Right renal pelvis (tissue), 4 donors: ENCODE results near the gene NATD1. TPM values are rescaled to one million over a fixed set of nuclear protein-coding genes. Genes with fewer than 3 reads are reported as not detected.

Experiments
- DNase-seq, 4 donors: peaks; one replicate each; pipeline ENCODE4 v3.0.0-alpha.2; 2013; ENCODE audit warnings: low read depth in 4 of 4, low spot score in 3 of 4, missing footprints in 1 of 4
- polyA plus RNA-seq, 4 donors: library from polyadenylated mRNA; unstranded; fragments of 120-200 nt; gene quantifications; one replicate each; pipeline ENCODE4 v1.2.1, GENCODE V29; 2013; ENCODE audit not compliant: insufficient read length in 4 of 4

The NATD1 gene
- polyA plus RNA-seq, 4 donors: 12.4 to 15.2 (median 13.5) TPM

- DNase-seq: no peak
Observed at GRCh38 chr17:21223086-21223485, 30.1 kb downstream of the NATD1 start.

DNA sequence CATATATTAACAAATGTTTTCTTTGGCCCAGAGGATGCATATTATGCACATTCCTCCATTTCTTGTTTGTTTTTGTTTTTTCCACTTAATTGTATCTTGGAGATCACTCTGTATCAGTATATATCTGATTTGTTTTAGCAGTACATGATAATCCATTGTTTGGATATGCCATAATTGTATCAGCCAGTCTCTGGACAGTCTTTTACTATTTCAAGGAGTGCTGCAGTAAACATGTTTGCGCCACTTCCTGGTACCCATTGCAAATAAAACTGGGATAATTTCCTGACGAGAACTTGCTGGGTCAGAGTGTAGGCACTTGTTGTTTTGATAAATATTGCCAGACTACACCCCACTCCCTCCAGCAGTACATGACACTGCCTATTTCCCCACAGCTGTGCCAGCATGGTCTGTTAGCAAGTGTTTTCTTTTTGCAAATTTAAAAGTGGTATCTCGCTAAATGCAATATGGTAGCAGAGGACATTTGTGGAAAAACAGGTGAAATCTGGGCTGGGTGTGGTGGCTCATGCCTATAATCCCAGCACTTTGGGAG, 34.3 kb downstream of the NATD1 start:
- no peak for DNase-seq

DNA sequence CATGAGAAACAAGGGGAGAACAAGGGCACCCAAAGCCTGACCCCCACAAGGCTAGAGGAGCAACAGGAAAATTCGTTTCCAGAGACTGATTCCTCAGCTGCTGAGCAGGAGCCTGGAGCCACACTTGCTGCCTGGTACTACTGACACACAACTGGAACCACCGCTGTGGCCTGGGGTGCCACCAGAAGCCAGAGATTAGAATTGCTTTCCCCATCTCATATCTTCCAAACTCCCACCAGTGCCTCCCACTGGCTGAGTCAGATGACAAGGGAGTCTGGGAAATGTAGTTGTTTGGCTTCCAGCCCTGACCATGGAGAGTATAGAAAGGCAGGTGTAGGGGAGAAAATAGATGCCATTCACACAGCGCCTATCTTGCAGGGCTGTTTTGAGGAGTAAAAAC, 35.1 kb downstream of the NATD1 start:
- no peak for DNase-seq

DNA sequence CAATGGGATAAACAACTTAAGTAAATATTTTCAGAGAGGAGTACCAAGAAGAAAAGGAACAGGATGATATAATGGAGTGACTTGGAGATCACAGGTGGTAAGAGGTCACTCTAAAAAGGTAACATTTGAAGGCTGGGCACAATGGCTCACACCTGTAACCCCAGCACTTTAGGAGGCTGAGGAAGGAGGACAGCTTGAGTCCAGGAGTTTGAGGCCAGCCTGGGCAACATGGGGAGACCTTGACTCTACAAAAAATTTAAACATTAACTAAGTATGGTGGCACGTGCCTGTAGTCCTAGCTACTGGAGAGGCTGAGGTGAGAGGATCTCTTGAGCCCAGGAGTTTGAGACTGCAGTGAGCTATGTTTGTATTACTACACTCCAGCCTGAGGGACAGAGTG, 35.9 kb downstream of the NATD1 start:
- no peak for DNase-seq

- no peak for DNase-seq
Observed at GRCh38 chr17:21215935-21216334, 37.3 kb downstream of the NATD1 start.

- no peak for DNase-seq
Observed at GRCh38 chr17:21214777-21215541, 38.3 kb downstream of the NATD1 start.

DNA sequence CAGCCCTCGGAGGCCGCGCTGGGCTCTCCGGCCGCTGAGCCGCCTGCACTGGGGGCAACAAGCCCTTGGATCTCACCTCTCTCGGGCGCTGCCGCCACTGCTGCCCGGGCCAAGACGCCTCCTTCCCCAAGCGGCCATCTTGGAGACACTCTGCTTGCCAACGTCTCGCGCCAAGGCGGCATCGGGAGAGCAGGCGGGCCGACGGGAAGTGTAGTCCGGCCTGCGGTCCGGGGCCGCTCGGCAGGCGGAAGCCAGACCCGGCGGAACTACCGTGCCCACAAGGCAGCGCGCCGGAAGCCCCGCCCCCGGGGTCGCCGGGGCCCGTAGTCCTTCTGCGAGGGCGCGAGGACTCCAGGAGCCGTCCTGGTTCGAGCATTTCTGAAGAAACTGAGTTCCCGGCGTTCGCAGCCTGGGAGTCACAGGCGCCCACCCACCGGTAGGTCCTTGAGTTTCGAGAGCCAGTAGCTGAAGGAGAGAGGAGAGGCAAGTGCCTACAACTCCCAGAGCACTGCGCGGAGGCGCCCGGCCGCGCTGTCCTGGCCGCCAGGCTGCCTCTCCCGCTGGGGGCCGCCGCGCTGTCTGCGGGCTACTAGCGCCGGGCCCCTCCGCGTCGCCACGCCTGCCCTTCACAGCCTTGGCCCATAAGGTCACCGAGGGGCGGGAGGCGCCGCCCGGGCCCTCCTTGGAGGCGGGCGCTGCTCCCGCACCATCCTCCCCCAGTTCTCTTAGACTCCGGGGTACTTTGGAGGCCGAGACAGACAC, 39.0 kb downstream of the NATD1 start, which contains the start of gene TMEM11:
Gene TMEM11, minus strand, starts transcription at position 147 of the 762 bp plus-strand sequence. Its CDS starts 9 bp downstream, at position 138.
- DNase-seq: peak; percentile 86 to 93 (median 86)

GRCh38 chr17:21213638-21214014, 39.6 kb downstream of the NATD1 start:
- DNase-seq: peak in 1 of 4 donors; percentile 35

- DNase-seq: no peak
Observed at GRCh38 chr17:21212826-21213637, 40.2 kb downstream of the NATD1 start.

- DNase-seq: no peak
Observed at GRCh38 chr17:21211825-21212479, 41.3 kb downstream of the NATD1 start.

GRCh38 chr17:21210411-21211076, 42.7 kb downstream of the NATD1 start:
- DNase-seq: no peak

GRCh38 chr17:21209511-21210175, 43.6 kb downstream of the NATD1 start:
- DNase-seq: no peak

DNA sequence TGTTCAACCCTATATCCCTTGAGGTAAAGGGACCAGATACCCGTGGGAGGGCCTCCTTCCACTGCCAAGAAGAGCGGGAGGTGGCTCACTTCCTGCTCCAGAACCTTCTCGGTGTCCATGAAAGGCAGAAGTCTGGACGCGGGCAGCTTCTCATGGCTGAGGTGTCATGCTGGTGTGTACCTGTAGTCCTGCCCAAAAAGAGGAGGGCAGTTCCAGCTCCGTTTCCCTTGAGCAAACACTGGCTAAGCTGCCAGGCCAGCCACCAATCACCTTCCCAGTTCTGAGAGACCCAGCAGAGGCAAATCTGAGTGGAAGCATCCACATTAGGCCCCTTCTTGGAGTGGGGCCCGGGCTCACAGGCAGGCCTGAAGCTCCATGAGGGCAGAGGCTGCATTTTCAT, 44.9 kb downstream of the NATD1 start:
- DNase-seq: no peak

DNA sequence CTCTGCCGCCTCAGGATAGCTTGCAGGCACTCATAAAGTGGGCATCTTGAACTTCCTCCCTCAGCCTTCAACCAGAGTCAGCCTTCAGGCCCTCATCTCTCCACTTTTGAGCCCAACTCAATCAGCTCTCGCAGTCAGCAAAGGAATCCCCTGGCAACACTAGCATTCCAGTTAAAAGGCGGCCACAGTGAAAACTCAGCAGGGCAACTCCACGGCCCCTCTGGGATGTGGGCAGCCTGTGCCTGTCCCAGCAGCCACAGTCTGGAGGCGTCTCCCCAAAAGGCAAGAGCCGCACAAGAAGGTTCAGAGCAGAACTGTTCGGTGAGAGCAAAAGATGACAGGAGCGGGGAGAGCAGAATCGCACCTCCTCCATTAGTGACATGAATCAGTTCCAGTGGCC, 48.3 kb downstream of the NATD1 start:
- DNase-seq: no peak

DNA sequence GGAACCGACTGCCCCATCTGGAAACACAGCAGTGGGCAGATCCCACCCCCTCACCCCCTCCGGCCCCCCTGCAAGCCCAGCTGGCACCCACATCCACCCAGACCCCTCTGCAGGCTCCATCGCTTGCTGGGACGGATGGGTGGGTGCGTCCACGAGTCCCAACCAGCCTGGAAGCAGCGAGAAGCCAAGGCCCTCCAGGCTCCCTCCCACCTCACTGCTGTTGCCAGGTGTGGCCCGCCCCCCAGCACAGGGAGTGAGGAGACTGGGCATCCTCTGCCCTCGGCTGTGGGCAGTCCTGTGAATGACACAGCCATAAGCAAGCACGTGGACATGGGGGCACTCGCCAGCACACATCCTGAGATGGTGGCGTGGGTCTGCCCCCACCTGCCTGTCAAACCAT, 50.7 kb downstream of the NATD1 start:
- DNase-seq: no peak

- no peak for DNase-seq
Observed at GRCh38 chr17:21201874-21202273, 51.3 kb downstream of the NATD1 start.

DNA sequence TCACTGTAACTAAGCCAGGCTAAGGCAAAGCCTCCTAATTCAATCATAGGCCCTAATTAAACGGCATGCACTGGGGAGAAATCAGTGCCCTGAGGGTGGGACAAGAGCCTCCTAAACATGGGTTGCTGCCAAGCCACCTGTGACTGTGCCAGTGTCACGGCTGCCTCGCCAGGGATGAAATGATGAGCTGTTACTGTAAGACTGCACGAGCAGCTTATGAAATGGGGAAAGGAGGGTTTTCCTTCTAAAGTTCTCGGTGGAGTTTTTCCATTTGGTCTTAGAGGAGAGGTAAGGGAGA, 52.0 kb downstream of the NATD1 start:
- no peak for DNase-seq

- no peak for DNase-seq
Observed at GRCh38 chr17:21200590-21201297, 52.5 kb downstream of the NATD1 start.

DNA sequence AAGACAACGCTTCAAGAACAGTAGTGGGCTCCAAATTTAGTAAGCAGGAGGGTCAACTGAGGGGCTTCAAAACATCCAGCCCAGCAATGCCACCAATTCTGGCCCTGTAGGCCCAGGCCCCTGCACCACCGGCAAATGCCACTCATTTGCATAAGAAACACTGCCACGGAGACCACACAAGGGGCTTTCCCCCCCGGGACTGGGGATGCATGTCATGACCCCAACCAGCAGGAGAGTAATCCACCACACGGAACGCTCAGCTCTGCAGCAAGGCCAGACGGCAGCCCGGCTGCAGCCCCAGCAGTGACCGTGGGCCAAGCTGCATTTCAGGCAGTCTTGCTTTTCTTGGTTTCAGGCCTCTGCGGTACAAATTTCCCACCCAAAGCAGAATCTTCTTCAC, 53.4 kb downstream of the NATD1 start:
- DNase-seq: no peak
